Endometrial microvascular endothelial cells (primary cell): ENCODE results near the gene ZCCHC10. TPM values are rescaled to one million over a fixed set of nuclear protein-coding genes. Genes with fewer than 3 reads are reported as not detected.
"Not testable (repeated sequence)": the region's sequence is repeated elsewhere in the genome, so short reads cannot be mapped to it uniquely, and the experiment has no call there.

ENCODE experiments used
- in situ Hi-C: cut with HindIII; loops from 2 replicates; pipeline ENCODE4 v1.10.0; 2017; ENCODE audit warnings: low sequenced_read_pairs, low pct_unique_long_range_greater_than_20kb; ENCODE audit errors: inconsistent ontology term
- total RNA-seq: library from RNA; depleted of rRNA; stranded (reverse); fragments of >200 nt; gene quantifications from one replicate; pipeline ENCODE4 v1.2.3, GENCODE V29; 2015; ENCODE audit errors: inconsistent ontology term

The ZCCHC10 gene
- total RNA-seq, 1 donor from 2014 or later, result 8.5 TPM

DNA sequence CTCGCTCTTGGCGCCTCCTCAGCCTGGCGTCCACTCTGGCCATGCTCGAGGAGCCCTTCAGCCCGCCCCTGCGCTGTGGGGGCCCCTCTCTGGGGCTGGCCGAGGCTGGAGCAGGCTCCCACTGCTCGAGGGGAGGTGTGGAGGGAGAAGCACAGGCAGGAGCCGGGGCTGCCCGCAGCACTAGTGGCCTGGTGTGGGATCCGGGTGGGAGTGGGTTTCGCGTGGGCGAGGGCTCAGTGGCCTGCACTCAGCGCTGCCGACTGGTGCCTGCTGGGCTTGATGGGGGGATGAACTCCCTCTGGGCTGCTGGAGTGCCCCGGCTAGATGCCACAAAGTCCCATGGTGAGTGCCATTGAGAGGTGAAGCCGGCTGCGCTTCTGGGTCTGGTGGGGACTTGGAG is 21.1 kb upstream of the ZCCHC10 start:
- in situ Hi-C loops, result no loop called here

DNA sequence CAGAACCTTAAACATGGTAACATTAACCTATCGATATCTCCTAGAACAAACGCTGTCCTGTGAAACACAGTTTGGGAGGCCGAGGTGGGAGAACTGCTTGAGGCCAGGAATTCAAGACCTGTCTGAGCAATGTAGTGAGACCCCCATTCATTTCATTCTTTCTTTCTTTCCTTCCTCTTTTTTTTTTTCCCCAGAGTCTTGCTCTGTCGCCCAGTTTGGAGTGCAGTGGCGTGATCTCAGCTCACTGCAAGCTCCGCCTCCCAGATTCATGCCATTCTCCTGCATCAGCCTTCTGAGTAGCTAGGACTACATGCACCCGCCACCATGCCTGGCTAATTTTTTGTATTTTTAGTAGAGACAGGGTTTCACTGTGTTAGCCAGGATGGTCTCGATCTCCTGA is 20.2 kb upstream of the ZCCHC10 start:
- in situ Hi-C loops, result not testable (repeated sequence)

DNA sequence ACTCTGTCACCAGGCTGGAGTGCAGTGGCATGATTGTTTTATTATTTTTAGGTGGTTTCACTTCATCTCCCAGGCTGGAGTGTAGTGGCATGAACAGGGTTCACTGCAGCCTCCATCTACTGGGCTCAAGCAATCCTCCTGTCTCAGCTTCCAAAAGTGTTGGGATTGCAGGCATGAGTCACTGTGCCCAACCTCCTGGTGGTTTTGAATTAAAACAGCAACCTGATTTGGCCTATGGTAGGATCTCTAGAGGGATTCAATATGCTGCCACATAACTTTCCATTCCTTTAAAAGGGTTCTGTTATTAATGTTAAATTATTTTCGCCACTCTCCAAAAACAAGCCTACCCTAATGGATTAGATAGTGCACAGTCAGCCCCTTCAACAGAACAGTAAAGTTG is 15.6 kb upstream of the ZCCHC10 start:
- in situ Hi-C loops, result no loop called here

DNA sequence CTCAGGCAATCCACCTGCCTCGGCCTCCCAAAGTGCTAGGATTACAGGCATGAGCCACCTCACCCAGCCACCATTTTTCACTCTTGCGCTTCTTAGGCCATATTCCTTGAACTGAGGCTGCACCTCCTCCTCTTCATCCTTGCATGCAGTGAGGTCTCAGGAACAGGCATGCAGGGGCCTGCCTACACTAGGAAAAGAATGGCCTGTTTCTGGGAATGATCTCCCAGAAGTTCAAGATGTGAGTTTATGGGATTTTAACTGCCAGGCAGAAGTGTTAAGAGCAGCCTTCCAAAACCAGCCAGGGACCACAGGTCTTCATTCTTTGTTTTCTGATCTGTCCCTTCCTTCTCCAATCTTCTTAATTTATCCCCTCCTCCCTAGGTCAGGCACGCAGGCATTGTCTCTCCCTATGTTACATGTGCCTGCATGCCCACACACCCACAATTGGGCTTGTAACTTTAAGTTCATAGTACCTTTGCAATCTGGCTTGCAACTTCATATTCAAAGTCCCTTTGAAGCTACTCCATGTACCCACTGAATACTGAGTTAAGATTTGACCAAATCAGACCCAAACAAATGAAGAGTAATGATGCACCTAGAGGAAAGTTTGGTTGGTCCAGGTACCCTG is 14.9 kb upstream of the ZCCHC10 start:
- in situ Hi-C loops, result no loop called here

DNA sequence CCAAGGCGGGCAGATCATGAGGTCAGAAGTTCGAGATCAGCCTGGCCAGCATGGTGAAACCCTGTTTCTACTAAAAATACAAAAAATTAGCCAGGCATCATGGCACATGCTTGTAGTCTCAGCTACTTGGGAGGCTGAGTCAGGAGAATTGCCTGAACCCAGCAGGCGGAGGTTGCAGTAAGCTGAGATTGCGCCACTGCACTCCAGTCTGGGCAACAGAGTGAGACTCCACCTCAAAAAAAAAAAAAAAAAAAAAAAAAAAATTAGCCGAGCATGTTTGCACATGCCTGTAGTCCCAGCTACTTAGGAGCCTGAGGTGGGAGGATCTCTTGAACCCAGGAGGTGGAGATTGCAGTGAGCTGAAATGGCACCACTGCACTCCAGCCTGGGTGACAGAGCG is 10.3 kb upstream of the ZCCHC10 start:
- in situ Hi-C loops, result not testable (repeated sequence)

DNA sequence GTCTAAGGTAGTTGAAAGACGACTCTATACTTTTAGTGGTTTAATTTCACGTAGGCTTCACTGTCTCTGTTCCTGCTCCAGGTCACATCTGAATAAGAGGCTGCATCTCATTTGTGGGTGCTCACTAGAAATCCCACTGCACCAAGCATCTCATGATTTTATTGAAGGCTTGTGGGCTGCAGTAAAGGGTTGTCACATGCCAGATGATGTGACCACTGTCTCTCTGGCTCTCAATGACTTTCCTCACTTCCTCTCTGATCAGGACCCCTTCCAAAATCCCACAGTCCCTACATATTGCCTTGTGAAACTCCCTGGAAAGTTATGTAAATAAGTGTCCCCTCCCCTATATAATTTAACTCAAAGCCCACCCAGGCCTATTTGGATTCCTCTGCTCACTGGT is 8.9 kb upstream of the ZCCHC10 start:
- in situ Hi-C loops, result no loop called here

DNA sequence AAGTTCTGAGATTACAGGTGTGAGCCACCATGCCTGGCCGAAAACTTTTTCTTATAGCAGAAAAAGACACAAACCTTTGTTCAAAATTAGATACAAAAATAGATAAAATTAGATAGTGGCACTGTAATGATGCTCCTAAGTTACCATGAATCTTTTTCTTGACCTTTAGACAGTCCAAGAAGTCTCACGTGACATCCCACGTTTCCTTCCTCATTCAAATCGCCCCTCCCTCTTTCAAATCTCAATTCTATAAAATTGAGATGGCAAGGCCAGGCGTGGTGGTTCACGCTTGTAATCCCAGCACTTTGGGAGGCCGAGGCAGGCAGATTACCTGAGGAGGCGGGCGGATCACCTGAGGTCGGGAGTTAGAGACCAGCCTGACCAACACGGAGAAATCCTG is 7.7 kb upstream of the ZCCHC10 start:
- in situ Hi-C loops, result no loop called here

DNA sequence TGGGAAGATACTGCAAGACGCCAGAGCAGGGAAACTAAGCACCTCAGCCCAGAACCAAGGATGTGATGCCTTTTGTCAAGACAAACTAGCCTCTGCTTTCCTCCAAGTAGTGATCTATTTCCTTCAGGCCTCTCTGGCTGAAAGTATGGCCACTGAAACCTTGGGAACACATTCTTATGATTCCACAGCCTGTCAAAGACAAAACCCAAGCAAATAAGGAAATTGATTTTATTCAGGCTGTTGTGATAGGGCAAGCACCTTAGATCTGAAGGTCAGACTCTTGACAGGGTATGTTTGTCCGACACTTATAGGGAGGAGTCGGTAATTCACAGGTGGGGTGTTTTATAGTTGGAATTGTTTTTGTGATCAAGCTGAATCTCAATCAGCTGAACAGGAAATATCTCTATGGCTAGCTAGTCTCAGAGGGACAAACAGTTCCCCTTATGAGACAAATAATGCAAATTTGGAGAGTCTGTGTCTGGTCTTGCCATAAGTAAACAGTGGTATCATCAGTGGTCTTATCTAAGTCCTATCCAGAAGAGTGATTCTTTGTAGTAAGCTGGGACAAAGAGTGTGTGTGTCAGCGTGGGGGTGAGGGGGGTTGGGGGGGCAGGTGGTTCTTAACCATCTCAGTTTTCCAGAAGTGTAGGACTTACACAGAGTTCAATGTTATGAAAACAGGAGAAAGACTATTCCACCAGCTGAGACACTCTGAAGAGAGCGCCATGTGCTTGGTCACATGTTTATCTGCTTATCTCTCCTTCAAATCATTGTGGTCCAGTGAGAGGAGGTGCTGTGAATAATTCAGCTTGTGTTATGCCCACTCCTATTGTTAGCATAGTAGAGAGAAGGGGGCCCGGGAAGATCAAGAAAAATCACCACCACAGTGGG is 6.7 kb upstream of the ZCCHC10 start:
- in situ Hi-C loops, result no loop called here

DNA sequence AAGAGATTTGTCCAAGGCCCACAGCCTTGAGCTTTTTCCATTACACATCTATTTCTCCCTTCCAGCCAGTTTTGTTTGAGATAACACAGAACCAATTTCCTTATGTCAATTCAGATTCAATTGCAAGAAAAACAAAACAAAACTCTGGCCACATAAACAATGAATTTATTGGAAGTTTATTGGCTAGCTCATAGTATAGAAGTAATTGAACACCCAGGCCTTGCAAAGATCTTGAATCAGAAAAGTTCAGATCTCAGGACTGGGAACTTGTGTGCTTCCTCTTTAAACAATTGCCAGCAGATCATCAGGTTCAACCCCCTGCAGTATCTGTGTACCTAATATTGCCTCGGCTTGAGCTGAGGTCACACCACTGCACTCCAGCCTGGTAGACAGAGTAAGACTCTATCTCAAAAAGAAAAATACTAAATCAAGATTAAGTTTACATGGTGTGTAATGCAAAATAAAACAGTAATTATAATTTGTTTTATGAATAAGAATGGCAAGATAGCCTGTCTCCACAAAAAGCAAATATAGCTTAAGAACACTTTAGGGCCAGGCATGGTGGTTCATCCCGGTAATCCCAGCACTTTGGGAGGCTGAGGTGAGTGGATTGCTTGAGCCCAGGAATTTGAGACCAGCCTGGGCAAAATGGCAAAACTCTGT is 4.1 kb upstream of the ZCCHC10 start:
- in situ Hi-C loops, result no loop called here

DNA sequence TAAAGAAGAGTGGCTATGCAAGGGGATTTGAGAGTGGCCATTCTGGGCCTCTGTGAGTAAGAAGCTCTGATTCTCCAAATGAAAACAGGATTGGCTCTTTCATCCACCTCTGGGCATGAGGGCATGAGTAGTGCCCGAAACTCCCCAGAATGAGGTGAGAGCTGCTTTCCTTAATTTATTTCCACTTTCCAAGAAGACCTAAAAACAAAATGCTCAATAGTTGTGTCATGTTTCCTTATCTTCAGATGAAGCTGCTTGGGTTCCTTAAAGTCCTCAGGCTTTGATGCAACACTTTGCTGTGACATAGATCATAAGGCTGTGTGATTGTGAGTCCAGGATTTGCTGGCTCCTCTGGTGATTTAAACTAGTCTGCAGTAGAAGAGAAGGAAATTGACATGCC is 3.1 kb upstream of the ZCCHC10 start:
- in situ Hi-C loops, result no loop called here

DNA sequence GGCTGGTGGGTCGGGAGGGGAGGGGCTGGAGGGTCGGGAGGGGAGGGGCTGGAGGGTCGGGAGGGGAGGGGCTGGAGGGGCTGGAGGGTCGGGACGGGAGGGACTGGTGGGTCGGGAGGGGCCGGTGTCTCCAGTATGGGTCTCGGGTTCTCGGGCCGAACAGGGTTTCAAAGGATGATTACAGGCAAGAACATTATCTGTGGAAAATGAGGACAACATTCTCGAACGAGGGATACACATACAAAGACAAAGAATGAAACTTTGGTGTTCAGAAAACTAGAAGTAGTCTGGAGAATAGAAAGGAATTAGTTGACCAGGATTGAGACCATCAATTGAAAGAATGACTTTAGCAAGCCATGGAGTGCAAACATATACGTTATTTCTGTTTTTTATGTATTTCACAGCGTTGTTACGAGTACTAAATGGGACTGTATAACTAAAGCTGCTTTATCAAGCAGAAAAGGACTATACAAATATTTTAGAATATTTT is 360 bp upstream of the ZCCHC10 start:
- in situ Hi-C loops, result no loop called here

DNA sequence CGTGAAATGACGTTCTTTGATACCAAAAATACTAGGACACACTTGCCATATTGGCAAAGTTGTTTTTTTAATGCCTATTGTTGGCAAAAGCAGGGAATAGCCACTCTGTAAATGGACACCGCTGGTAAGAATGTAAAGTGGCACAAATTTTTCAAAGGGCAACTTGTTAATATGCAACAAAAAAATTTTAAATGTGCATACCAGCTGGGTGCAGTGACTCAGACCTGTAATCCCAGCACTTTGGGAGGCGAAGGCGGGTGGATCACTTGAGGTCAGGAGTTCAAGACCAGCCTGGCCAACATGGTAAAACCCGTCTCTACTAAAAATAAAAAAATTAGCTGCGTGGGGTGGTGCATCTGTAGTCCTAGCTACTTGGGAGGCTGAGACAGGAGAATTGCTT is 6.9 kb downstream of the ZCCHC10 start:
- in situ Hi-C loops, result not testable (repeated sequence)

DNA sequence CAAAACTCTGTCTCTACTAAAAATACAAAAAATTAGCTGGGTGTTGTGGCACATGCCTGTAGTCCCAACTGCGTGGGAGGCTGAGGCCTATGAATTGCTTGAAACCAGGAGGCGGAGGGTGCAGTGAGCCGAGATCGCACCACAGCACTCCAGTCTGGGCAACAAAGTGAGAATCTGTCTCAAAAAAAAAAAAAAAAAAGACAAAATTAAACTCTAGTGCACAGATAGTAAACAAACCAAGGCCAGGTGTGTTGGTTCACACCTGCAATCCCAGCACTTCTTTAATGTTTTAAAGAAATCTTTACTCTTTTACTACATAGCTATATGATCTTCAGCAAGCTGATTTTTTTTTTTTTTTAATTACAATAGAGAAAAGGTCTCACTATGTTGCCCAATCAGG is 8.4 kb downstream of the ZCCHC10 start:
- in situ Hi-C loops, result no loop called here

DNA sequence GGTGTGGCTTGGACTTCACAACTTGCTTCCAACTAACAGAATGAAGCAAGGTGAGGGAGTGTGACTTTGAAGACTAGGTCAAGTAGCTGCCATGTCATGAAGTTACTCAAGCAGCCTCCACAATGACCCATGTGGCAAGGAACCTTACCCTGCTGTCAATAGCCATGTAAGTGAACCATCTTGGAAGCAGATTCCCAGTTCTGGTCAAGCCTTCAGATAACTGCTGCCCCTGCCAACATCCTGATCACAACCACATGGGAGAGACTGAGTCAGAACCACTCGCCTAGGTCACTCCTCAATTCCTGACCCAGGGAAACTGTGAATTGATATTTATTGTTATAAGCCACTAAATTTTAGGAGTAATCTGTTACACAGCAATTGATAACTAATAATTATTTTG is 10.9 kb downstream of the ZCCHC10 start:
- in situ Hi-C loops, result no loop called here

DNA sequence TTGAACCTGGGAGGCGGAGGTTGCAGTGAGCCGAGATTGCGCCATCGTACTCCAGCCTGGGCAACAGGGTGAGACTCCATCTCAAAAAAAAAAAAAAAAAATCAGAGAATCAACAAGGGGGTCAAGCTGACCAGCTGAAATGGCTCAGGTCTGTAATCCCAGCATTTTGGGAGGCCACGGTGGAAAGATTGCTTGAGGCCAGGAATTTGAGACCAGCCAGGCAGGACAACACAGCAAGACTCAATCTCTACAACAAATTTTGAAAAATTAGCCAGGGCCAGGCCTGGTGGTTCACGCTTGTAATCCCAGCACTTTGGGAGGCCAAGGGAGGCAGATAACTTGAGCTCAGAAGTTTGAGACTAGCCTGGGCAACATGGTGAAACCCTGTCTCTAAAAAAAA is 17.9 kb downstream of the ZCCHC10 start:
- in situ Hi-C loops, result not testable (repeated sequence)

DNA sequence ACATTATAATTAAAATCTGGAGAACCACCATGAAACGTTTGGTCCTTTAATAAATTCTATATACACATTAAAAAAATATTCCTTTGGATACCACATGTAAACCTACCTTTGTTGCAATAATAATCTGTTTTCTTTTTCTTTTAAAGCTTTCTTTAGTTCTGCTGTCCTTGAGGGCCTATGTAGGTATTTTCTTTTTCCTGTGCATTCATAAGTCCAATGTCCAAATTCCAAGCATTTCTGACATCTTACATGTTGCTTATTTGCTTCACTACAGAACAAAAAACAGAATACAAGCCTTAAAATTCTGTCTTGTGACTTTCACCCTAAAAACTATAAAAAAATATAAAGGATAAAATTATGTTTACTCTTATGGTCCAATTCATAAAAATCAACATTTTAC is 19.7 kb downstream of the ZCCHC10 start:
- in situ Hi-C loops, result no loop called here

DNA sequence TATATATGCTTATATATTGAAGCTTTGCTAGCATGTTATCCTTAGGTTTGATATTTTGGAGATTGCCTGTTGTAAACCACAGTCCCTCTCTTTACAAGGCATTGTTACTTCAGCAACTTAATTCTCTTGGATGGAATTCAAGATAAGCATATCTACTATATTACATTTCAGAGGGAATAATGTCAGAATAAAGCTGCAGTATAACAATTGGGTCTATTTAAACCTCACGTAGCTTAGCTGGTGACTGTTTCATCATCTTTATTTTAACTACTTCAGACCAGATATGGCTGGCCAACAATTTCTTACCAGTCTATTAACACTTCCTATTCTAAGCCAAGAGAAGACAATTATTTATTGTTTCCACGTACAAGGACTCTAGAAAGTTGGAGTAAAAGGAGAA is 27.1 kb downstream of the ZCCHC10 start:
- in situ Hi-C loops, result no loop called here

DNA sequence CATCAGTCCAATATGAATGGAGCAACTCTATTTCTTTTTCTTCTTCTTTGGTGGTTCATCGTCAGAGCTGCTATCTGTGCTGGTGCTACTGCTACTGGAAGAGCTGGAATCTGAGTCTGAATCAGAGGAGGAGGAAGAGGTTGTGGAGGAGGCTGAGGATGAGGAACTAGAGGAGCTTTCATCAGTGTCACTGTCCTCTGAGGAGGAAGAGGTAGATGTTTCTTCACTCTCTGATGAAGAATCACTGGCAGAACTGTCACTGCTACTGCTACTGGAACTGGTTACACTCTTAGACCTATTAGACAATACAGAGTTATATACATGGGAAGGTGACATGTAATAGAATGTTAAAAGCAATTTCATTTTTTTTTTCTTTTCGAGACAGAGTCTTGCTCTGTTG is 27.8 kb downstream of the ZCCHC10 start:
- in situ Hi-C loops, result no loop called here

DNA sequence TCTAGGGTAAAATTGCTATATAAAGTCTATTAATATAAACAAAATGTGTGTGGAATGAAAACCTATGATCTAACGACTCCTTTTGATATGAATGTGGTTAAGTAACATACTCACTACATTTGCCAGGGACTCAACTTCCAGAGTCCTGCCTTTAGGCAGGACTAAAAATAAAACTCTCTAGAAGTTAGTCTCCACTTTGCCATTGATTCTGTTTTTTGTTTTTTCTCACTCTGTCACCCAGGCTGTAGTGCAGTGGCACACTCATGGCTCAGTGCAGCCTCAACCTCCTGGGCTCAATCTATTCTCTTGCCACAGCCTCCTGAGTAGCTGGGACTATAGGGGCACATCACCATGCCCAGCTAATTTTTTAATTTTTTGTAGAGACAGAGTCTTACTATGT is 30.0 kb downstream of the ZCCHC10 start:
- in situ Hi-C loops, result no loop called here
